Anterior cingulate cortex (tissue), 58 donors: ENCODE measurements around the gene NDUFA13.

Experiments used
- DNase-seq, 58 donors: peaks; one replicate each; lab custom pipeline; 2025; lab: John Stamatoyannopoulos, UW

NDUFA13 gene

DNA sequence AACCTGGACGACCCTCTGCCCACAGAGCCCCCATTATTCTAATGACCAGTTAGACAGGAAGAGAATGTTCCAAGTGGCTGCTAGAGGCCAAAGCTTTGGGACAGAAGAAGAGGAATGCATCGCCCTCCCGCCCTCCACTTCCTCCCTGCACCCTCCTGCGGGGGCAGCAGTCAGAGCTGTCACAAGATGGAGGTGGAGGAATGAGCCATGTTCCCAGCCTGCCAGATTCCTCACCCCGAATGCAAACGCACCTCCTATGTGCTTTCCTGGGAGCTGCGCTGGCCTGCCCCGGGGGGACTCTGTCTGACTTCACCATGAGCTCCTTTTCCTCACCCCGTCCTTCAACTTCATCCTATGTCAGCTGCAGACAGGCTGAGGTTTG lies 14.4 kb downstream of the NDUFA13 start:
- peak in 15 of 58 donors; percentile 11 to 51 (median 29) for DNase-seq

DNA sequence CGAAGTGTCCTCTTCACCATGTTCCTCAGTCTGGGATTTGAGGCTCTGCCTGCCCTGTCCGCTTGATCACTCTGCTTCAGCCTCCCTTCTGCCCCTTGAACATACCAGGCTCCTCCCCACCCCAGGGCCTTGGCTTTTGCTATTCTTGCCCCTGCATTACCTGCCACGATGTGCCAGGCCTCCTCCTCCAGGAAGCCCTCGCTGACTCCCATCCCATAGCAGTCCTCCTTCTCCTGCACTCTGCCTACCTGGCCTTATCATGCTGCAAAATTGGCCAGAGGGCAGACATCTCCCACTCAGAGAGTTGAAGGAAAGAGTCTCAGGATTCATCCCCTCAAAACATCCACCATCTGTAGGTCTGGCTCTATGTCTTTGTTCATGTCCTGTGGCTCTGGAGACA lies 14.9 kb downstream of the NDUFA13 start:
- DNase-seq, result no peak

DNA sequence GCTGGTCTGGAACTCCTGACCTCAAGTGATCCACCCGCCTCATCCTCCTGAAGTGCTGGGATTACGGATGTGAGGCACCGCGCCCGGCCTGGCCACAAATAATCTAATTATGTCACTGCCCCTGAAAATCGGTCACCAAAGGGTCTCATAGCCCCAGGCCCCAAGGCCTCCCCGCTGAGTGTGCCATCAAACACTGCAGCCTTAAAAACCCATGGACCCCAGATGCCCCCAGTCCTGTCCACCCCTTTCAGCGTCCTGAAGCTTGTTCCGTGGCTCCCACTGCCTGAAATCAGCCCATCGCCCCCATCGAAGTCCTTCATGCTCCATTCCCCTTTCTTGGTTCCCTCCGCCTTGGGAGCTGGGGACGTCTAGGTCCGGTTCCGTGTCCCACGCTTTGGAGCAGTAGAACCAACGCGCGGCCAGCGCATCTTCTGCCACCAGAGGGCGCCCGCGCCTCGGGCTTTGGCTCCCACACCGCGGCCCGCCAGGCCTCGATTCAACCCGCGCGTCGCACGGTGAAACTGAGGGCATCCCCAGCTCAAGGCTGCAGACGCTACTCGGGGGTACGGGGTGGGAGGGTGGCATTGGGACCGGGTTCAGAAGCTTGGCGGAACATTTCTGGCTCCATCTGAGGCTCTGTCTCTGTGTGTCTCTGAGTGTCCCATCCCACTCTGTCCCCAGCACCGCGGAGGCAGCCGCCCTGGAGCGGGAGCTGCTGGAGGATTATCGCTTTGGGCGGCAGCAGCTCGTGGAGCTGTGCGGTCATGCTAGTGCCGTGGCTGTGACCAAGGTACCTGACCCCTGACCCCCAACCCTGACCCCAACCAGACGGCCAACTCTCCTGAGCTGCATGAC lies 16.2 kb downstream of the NDUFA13 start:
- peak in 56 of 58 donors; percentile 12 to 96 (median 64) for DNase-seq

DNA sequence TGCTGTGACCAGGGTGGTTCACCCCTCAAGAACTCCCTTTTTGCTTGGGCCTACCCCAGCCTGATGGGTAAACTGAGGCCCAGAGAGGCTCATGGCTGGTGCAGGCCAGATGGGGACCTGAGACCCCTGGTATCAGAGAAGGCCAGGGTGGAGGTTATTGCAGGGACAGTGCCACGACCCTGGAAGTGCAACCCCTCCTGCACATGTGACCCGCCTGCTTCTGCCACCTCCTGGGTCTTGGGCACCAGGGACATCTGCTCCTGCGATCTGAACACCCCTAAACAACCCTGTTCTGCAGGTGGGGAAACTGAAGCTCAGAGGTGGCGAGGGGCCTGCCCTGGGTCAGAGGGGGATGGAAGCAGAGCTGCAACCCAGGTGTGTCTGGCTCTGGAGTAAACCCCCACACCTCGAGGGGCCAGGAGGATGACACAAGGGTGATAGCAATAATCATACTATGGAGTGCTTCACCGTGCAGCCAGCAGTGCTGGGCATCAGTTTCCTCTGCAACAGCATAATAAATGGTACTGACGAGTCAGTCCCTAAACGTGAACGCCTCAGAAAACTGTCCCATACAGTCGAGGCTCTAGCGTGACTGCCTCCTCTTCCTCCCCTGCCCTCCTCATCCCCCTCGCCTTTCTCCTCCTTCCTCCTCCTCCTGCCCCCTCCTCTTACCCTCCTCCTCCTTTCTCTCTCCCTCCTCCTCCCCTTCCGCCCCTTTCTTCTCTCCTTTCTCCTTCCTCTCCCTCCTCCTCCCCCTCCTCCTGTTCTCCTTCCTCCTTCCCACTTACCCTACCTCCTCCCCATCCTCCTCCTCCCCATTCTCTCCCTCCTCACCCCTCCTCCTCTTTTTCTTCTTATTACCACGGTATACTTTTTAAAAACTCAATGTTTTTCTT lies 17.0 kb downstream of the NDUFA13 start:
- no peak for DNase-seq

DNA sequence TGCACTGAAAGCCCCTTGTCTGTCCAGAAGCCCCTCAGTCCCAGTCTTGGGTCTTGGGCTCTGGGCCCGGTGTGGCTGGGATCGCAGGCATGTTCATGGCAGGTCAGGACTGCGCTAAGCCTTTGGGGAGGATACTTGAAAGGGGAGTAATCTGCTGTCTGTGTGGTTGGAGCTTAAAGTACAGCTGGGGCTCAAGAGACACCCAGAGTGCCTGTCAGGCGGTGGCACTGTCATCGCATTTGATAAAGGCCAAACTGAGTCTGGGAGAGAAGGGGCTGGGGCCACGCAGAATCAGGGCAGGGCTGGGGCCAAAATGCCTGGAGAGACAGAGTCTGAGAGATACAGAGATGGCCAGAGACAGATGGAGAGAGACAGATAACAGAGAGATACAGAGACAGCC lies 17.8 kb downstream of the NDUFA13 start:
- no peak for DNase-seq

DNA sequence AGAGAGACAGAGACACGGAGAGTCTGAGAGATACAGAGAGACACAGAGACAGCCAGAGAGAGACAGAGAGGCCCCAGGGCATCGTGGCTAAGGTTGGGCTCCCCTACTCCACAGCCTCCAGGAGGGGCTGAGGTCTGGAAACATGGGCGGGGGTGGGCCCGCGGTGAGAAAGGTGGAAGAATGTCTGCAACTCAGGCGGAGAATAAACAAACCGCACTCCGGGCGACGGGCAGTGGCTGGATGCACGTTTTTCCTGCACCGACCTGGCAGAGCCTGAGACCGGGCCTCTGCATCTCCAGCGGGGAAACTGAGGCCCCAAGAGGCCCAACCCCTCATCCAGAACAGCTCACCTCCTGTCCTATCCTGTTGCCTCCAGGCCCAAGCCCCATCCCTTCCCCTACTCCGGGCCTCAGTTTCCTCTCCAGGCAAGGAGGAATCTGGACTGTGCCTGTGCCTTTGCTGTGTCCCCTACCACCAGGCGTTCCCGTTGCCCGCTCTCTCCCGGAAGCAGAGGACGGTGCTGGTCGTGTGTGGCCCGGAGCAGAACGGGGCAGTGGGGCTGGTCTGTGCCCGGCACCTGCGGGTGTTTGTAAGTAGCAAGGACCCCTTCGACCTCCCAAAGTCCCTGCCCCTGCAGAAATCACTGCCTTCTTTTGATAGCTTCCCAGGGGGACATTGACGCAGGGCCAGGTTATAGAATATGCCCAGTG lies 18.7 kb downstream of the NDUFA13 start:
- no peak for DNase-seq

DNA sequence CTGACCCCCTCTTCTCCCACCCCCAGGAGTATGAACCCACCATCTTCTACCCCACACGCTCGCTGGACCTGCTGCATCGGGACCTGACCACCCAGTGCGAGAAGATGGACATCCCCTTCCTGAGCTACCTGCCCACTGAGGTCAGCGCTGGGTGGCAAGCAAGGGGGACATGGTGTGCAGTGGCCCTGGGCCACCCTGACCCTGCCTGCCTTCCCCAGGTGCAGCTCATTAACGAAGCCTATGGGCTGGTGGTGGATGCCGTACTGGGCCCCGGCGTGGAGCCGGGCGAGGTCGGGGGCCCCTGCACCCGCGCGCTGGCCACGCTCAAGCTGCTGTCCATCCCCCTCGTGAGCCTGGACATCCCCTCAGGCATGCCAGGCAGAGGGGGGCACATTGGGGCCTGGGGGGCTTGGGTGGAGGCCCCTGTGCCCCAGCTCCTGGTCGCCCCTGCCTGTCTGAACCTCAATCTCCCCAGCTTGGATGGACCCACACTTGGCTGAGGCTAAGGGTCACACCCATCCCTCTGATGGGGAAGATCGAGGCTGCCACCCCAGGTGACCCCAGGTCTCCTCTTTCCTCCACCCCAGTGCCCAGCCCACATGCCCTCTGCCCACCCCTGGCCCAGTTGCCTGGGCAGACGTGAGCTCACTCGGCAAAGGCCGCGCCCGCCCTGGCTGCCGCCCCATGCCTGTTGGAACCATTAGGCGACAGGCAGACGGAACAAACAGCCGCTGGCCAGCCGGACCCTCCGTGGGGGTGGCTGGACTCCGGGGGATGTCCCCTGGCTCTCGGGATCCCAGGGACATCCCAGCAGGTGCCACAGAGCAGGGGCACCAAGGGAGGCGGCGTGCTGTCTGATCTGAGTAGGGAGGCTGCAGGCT lies 19.5 kb downstream of the NDUFA13 start:
- DNase-seq, result no peak

DNA sequence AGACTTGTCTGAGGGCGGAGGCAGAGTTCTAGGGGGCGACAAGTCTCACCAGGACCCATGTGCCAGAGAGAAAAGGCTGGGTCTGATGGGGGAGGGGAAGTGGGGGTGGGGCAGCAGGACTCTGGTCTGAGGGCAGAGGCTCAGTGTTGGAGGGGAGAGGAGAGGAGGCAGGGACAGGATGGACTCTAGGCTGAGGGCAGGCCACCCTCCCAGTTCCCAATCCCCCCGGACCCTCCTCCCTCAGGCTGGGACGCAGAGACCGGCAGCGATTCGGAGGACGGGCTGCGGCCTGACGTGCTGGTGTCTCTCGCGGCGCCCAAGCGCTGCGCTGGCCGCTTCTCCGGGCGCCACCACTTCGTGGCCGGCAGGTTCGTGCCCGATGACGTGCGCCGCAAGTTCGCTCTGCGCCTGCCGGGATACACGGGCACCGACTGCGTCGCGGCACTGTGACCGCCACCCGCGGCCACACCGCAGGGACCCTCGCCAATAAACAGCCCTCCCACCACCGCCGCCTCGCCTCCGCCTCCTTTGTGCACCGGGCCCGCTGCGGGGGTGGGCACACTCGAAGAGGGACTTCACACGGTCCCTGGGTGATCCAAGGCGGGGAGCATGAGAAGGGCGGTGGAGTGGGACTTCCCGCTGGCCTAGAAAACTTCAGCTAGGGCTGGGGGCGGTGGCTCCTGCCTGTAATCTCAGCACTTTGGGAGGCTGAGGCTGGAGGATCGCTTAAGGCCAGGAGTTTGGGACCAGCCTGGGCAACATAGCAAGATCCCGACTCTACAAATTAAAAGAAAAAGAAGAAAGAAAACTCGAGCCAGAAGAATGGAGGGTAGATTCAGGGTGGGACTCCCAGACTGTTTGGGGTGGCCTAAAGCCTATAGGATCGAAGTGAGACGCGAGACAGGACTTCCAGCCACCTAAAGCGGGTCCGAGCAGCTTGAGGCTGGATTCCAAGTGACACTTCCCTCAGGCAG lies 21.3 kb downstream of the NDUFA13 start:
- DNase-seq, result peak in 1 of 58 donors; percentile 9

DNA sequence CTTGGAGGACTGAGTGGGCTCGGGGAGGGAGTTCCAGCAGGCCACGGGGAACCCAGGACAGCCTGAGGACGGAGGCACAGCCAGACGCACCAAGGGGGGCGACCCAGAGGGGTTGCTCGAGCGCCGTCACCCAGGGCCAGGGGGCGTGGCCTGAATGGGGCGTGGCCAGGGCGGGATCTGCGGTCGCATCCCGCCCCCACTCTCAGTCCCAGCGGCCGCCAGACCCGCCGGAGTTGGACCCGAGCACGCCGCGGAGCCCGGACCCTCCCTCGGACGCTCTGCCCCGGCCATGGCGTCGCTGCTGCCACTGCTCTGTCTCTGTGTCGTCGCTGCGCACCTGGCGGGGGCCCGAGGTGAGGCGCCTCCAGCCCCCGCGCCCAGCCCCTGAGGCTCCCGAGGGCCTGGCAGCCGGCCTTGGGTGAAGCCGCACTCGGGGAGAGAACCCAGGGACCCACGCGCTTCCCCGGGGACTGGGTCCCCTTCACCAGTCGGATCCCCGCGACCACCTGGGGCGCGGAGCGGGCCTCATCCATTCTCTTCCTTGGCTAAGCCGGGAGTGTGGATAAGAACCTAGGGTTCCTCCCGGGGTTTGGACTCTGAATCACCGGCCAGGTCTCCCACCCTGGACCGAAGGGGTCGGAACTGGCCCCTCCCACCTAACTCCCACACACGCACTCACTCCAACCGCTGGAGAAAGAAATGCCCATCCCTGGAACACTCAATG lies 22.2 kb downstream of the NDUFA13 start, which contains the start of gene CILP2:
TSS of gene CILP2 (plus strand) at position 205 of the 724 bp plus-strand sequence. CDS start at position 290, 85 bp downstream.
- DNase-seq, result peak in 4 of 58 donors; percentile 8 to 33 (median 16)

DNA sequence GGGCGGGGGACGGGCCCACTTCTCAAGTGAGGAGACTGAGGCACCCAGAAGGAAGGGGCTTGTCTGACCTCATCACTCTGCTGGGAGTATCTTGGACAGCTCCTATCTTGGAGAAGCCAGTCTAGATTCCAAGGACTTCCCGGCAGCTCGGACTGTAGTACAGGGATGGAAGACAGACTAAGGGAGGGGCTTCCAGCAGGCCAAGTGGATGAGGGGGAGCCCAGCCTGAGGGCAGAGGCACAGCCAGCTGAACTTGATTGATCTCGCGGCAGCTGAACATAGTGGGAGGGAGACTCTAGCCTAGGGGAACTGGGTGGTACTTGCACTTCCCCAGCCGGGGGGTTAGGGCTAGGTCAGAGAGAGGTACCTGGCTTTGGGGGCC lies 22.8 kb downstream of the NDUFA13 start:
- DNase-seq, result no peak

DNA sequence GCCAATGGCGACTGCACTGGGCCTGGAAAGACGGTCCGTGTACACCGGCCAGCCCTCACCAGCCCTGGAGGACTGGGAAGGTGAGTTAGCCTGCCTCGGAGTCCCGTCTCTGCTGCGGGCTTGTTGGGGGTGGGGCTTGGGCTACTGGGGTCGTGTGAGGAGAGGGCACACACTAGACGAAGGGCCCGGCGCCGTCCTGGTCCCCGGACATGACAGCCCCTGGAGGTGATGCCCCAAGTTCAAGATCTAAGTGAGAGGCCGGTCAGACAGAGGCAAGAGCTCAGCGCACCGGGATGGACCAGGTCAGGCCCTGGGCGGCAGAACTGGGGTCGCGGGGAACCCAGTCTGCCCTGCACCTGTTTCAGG lies 23.7 kb downstream of the NDUFA13 start:
- no peak for DNase-seq

DNA sequence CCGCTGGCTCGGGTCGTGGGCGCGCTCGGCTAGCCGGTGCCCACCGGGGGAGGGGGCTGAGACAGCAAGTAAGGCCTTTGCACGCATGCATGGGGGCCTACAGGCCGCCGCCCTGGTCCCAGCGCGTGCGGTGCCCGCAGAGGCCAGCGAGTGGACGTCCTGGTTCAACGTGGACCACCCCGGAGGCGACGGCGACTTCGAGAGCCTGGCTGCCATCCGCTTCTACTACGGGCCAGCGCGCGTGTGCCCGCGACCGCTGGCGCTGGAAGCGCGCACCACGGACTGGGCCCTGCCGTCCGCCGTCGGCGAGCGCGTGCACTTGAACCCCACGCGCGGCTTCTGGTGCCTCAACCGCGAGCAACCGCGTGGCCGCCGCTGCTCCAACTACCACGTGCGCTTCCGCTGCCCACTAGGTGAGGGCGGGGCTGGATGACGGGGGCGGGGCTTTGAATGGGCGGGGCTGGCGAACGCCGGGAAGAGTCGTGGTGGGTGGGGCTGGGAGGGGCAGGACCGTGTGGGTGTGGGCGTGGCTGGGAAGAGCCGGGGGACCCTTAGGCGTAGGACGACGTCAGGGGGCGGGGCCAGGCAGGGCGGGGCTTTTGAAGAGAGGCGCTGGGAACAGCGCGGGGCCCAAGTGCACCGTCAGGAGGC lies 24.2 kb downstream of the NDUFA13 start:
- peak in 14 of 58 donors; percentile 10 to 57 (median 22) for DNase-seq

DNA sequence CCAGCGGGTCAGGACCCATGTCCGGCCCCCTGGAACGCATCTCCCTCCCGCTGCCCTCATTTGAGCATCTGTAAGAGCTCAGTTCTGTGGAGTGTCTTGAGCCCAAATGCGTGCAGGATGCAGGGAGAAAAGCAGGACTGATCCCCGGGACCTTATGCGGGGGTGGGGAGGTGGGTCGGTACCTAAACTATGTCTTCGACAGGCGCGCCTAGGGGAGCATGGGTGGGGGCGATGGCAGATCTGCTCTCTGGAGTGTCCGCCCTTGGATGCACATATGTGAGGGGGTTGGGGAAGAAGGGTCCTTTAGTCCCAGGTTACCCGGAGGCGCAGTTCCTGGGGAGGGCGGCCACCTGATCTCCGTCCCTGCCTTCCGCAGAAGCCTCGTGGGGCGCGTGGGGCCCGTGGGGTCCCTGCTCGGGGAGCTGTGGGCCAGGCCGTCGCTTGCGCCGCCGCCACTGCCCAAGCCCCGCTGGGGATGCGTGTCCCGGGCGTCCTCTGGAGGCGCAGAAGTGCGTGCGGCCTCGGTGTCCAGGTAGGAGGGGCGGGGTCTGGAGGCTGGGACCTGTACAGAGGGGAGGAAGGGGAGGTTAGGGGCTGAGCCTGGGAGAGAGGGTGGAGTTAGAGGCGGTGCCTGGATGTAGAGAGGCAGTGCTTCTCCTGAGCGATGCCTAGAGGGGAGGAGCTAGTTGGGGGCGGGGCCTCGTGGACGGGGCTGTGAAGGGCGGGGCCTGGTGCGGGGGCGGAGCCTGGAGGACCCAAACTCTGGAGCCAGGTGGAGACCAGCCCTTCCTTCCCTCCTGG lies 24.9 kb downstream of the NDUFA13 start:
- peak in 6 of 58 donors; percentile 8 to 46 (median 25) for DNase-seq

DNA sequence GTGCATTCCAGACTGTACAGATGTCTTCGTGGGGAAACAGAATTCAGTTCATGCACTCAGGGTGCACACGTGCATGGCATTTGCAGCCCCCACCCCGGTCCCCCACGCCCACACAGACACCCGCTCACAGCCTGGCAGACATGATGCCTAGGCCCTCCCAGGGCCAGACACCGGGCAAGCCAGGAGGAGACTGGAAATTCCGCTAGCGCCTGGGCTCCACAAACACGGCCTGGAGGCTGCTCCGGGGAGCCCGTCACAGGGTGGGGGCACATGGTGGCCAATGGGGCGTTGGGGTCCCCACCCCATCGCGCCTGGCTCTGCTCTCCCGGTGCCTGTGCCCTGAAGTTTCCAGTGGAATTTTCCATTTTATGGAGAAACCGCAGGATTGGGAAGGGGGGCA lies 25.6 kb downstream of the NDUFA13 start:
- DNase-seq, result no peak

DNA sequence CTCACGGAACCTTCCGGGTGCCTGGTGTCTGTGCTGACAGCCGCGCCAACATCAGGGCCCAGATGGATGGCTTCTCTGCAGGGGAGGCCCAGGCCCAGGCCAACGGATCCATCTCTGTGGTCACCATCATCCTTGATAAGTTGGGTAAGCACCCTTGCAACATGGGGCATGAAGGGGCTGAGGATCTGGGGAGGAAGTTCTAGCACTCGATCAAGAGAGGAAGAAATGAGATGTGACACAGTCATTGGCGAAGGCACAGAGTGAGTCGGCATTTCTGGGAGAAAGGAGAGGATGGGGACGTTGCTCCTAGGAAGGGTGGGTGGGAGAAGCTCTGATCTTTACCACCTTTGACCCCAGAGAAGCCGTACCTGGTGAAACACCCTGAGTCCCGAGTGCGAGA lies 26.5 kb downstream of the NDUFA13 start:
- DNase-seq, result no peak

DNA sequence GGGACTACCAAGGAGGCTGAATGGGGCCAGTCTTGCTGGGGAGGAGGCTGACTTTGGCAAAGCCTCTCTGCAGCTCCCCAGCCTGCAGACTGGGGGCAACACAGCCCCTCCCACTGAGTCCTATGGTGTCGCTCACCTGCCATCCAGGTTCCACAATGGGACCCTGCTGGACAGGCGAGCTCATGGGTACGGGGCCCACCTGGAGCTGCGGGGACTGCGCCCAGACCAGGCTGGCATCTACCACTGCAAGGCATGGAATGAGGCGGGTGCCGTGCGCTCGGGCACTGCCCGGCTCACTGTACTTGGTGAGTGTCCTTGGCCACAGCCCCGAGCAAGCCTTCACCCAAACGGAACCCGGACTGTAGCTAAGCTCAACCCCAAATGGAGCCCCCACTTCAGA lies 27.1 kb downstream of the NDUFA13 start:
- DNase-seq, result no peak
